ENCODE results near the gene MOXD1. TPM values are rescaled to one million over a fixed set of nuclear protein-coding genes. Genes with fewer than 3 reads are reported as not detected.

MOXD1 gene
- total RNA-seq, 4 donors from 2014 or later = 20.3 to 37.3 (median 33.2) TPM

GRCh38 chr6:132261354-132261753 lies 139.9 kb downstream of the MOXD1 start:
- TF ChIP-seq EP300 (IDR thresholded peaks at IDR 0.05) (no peak), POLR2A (IDR thresholded peaks at IDR 0.05) (no peak), POLR2AphosphoS5 (IDR thresholded peaks at IDR 0.05) (no peak)
- TF ChIP-seq, protein P1, sequence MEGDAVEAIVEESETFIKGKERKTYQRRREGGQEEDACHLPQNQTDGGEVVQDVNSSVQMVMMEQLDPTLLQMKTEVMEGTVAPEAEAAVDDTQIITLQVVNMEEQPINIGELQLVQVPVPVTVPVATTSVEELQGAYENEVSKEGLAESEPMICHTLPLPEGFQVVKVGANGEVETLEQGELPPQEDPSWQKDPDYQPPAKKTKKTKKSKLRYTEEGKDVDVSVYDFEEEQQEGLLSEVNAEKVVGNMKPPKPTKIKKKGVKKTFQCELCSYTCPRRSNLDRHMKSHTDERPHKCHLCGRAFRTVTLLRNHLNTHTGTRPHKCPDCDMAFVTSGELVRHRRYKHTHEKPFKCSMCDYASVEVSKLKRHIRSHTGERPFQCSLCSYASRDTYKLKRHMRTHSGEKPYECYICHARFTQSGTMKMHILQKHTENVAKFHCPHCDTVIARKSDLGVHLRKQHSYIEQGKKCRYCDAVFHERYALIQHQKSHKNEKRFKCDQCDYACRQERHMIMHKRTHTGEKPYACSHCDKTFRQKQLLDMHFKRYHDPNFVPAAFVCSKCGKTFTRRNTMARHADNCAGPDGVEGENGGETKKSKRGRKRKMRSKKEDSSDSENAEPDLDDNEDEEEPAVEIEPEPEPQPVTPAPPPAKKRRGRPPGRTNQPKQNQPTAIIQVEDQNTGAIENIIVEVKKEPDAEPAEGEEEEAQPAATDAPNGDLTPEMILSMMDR (IDR thresholded peaks at IDR 0.05) = no peak
- ATAC-seq = no peak
- no peak overlapping the region for H3K4me3 ChIP-seq
- no peak overlapping the region for H3K27ac ChIP-seq
- H3K27me3 ChIP-seq = no peaks in the 10 kb centered on the region
- no peaks in the 10 kb centered on the region for H3K36me3 ChIP-seq
- no peaks in the 10 kb centered on the region for H3K4me1 ChIP-seq
- H3K9me3 ChIP-seq = no peaks in the 10 kb centered on the region

GRCh38 chr6:132259070-132259469 lies 142.2 kb downstream of the MOXD1 start:
- WGBS, 2 donors (ENCODE audit: low coverage in 1 of 2) = 71% methylated on average over 2 of the region's 2 CpGs
- no peak overlapping the region for H3K4me3 ChIP-seq
- H3K4me1 ChIP-seq = no peaks in the 10 kb centered on the region
- H3K27me3 ChIP-seq = no peaks in the 10 kb centered on the region
- H3K9me3 ChIP-seq = no peaks in the 10 kb centered on the region
- no peak overlapping the region for H3K27ac ChIP-seq
- no peaks in the 10 kb centered on the region for H3K36me3 ChIP-seq
- no peak for ATAC-seq
- no peak for TF ChIP-seq EP300 (IDR thresholded peaks at IDR 0.05)
- TF ChIP-seq, protein P1 (IDR thresholded peaks at IDR 0.05) = peak in 2 of 4 experiments; percentile 6 to 28

- no peak for ATAC-seq
- Histone ChIP-seq H3K4me3 (no peak overlapping the region), H3K27me3 (no peaks in the 10 kb centered on the region), H3K36me3 (no peaks in the 10 kb centered on the region), H3K4me1 (no peaks in the 10 kb centered on the region), H3K27ac (no peak overlapping the region), H3K9me3 (no peaks in the 10 kb centered on the region)
- TF ChIP-seq, protein P1 (IDR thresholded peaks at IDR 0.05) = no peak
- TF ChIP-seq POLR2AphosphoS5 (IDR thresholded peaks at IDR 0.05) (no peak), POLR2A (IDR thresholded peaks at IDR 0.05) (no peak), EP300 (IDR thresholded peaks at IDR 0.05) (no peak)
- WGBS, 2 donors (ENCODE audit: low coverage in 1 of 2) = 100% methylated on average over 1 of the region's 1 CpG
Measured at GRCh38 chr6:132257561-132257960, 143.7 kb downstream of the MOXD1 start.

DNA sequence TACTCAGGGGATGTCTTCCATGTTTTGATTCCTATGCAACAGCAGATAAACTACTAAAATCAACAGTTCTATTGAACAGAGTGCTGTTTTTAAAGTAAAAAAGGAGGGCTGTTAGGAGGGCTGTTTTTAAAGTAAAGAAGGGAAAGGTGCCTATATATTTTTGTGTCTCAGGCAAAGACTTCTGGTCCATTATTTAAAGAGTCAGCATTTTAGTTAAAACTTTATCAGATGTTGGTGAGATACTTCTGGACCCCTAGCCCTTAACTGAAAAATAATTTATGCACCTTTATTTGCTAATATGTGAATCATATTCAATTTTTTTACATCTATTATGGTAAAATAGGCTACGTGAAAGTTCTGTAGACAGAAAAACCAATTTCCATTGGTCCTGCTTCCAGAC lies 144.8 kb downstream of the MOXD1 start:
- Histone ChIP-seq H3K4me3 (no peak overlapping the region), H3K36me3 (no peaks in the 10 kb centered on the region), H3K4me1 (no peaks in the 10 kb centered on the region), H3K27me3 (no peaks in the 10 kb centered on the region), H3K27ac (no peak overlapping the region), H3K9me3 (no peaks in the 10 kb centered on the region)
- WGBS, 2 donors (ENCODE audit: low coverage in 1 of 2) = 93 to 100% methylated on average over 1 of the region's 1 CpG
- ATAC-seq = no peak
- TF ChIP-seq POLR2A (IDR thresholded peaks at IDR 0.05) = no peak
- TF ChIP-seq, protein P1 (IDR thresholded peaks at IDR 0.05) = no peak
- TF ChIP-seq EP300 (IDR thresholded peaks at IDR 0.05) = no peak
- TF ChIP-seq POLR2AphosphoS5 (IDR thresholded peaks at IDR 0.05) = no peak

DNA sequence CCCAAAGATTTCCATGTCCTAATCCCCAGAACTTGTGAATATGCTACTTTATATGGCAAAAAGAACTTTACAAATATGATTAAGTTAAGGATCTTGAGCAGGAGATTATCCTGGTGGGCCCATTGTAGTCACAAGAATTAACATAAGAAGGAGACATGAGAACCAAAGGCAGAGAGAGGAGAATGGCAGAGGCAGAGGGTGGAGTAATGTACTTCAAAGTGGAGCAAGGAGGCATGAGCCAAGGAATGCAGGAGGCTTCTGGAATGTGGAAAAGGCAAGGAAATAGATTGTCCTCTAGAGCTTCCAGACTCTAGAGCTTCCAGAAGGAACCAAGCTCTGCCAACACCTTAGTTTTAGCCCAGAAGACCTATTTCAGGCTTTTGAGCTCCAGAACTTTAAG lies 147.4 kb downstream of the MOXD1 start:
- Histone ChIP-seq H3K27ac (no peak overlapping the region), H3K4me3 (no peak overlapping the region), H3K36me3 (no peaks in the 10 kb centered on the region), H3K4me1 (no peaks in the 10 kb centered on the region), H3K27me3 (no peaks in the 10 kb centered on the region), H3K9me3 (no peaks in the 10 kb centered on the region)
- ATAC-seq = no peak
- TF ChIP-seq POLR2A (IDR thresholded peaks at IDR 0.05) (no peak), POLR2AphosphoS5 (IDR thresholded peaks at IDR 0.05) (no peak), EP300 (IDR thresholded peaks at IDR 0.05) (no peak)
- TF ChIP-seq, protein P1 (IDR thresholded peaks at IDR 0.05) = no peak

All from gastroesophageal sphincter (tissue), 4 donors.